HG03565 (cell line): ENCODE results near the gene FBXO34.
A peak's percentile ranks its signal among the peaks of the same experiment; 100 is the strongest.
"Not testable (repeated sequence)": the region's sequence is repeated elsewhere in the genome, so short reads cannot be mapped to it uniquely, and the experiment has no call there.

Source experiments
- ATAC-seq: cut with Tn5 transposase; IDR thresholded peaks from one replicate; pipeline ENCODE4 v1.9.1; 2021; ENCODE audit warnings: mild to moderate bottlenecking, moderate library complexity; ENCODE audit not compliant: unreplicated experiment

The FBXO34 gene

DNA sequence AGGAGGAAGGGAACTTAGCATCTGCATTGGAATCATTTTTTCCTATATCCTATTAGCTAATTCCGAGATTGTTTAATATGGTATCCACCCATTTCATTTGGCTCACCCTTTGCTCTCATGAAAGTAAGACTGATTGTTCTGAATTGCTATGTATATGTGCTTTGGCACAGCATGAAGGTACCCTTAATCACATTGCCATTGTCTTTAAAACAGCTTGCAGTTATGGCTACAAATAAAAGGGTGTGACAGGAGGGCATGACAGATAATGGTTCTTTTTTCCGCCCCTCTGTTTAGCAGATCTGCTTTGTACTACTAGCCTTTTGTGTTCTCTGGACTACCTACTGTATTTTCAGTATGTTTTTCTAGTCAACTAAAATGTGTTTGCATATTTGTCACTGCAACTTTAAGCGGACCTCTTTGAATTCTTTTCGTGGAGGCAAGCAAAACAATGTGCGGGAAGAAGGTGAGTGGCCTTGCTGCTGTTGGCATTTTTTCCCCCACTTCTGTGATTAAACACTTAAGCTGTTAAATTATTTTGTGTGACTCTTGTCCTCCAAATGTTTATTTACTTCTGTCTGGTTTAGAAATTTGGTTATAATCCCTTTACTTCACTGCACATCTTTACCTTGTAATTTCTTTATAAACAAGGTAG is 35.8 kb downstream of the FBXO34 start:
- no peak for ATAC-seq

DNA sequence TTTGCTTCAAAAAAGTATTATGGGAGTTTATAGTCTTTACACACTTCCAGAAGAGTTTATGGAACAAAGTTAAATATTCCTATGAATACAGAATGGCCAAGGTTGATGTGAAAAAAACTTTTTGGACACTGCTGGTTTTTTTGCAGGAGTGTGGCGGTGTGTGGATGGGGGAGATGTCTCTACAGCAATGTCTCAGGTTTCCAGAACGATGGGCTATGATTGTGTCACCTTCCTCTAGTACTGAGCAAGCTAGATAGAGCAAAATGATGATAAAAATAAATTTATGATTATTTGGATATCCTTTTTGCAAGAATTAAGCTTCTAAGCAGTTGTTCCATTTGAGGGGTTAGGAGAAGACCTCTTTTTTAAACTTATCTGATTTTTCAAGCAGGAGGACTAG is 37.9 kb downstream of the FBXO34 start:
- no peak for ATAC-seq

DNA sequence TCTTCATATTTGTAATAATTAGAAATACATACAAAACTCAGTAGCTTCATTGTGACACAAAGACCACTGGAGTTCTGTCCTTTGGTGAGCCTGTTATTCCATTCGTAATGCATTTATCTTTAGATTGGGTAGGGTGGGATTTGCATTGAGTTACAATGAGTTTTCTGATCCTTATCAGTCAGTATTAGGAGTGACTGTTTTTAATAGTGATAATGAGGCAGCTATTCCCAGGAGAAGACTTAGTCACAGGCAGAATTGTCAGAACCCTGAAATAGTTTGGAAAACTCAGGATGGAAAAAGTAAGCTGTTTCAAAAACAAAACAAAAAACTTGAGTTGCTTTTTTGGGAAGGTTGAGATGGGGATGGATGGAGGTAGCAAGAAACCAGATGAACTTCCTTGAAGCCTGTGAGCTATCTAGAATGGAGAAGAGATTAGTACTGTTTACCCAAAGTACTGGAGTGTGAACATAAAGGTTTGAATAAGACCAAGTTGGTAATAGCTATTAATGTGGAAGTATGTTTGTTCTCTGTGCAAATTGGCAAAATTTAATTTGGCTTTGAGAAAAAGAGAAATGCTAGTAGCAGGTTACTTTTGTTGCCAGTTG is 38.6 kb downstream of the FBXO34 start:
- no peak for ATAC-seq

DNA sequence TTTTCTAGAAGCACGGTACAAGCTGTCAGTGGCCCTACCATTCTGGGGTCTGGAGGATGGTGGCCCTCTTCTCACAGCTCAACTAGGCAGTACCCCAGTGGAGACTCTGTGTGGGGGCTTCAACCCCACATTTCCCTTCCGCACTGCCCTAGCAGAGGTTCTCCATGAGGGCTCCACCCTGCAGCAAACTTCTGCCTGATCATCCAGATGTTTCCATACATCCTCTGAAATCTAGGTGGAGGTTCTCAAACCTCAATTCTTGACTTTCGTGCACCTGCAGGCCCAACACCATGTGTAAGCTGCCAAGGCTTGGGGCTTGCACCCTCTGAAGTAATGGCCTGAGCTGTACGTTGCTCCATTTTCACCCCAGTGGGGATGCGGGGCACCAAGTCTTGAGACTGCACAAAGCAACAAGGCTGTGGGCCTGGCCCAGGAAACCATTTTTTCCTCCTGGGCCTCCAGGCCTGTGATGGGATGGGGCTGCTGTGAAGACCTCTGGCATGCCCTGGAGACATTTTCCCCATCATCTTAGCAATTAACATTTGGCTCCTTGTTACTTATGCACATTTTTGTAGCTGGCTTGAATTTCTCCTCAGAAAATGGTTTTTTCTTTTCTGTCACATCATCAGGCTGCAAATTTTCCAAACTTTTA is 41.3 kb downstream of the FBXO34 start:
- ATAC-seq: not testable (repeated sequence)

DNA sequence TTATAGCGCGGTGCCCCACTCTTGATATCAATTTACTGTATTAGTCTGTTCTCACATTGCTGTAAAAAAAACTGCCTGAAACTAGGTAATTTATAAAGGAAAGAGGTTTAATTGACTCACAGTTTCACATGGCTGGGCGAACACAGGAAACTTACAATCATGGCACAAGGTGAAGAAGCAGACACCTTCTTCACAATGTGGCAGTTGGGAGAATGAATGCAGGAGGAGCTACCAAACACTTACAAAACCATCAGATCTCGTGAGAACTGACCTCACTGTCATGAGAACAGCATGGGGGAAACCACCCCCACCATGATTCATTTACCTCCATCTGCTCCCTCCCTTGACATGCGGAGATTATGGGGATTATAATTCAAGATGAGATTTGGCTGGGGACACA is 42.3 kb downstream of the FBXO34 start:
- no peak for ATAC-seq

DNA sequence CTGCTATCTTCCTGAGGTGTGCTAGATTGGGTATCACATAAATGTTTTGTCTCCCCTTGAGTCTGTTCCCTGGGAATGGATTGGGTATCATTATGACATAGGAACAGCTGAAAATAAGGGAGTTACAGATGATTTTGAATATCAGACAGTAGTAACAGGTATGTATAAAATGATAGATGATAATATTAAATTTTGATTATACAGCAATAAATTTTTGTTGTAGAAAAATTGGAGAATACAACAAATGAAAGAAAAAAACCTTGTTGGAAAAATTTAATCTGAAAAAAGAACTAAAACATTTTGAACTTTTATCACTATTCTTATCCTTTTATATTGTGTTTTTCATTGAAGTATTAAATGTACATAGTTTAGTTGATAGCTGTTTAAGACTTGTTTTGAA is 43.2 kb downstream of the FBXO34 start:
- ATAC-seq: no peak

DNA sequence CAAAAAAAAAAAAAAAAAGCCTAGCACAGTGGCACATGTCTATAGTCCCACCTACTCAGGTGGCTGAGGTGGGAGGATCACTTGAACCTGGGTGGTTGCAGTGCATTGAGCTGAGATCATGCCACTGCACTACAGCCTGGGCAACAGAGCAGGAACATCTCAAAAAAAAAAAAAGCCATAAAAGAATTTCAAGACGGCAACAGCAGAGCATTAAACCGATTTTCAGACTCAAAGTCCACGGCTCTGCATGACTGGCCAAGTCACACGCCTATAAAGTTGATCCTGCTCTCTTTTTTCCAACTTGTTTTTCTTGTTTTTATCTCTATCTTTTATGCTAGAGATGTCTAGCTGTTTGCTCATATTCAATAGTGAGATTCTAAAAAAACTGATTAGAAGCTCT is 45.3 kb downstream of the FBXO34 start:
- no peak for ATAC-seq

DNA sequence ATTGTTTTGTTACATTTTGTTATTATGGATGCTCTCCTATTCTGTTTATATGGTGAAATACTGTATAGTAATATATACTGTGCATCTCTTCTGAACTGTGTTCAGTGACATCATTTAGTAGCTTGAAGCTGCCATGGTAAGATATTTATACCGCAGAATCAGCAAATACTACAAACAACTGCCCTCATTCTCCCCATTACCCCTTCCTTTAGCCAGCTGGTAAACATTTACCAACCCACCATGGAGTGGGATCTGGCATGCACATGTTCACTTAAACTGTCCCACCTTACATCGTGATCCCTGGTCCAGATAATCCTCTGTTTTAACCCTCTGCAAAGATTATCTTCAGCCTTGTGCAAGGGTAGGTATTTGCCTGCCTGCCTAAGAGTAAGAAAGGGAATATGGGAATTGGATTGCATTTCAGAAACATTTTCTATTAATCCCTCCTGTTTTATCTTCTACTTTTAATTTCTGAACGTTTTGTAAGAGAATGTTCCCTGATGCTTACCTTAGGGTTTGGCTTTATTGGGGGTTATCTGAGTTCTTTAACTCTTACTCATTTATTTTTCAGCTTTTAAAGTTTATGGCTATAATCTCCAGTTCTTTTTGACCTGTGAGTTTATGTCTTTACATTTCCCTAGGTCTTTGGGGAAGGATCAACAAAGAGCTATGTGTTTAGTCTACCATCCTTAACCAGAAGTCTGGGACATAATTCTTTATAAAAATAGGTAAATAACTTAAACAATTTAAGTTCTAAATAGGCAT is 46.5 kb downstream of the FBXO34 start:
- ATAC-seq: no peak

DNA sequence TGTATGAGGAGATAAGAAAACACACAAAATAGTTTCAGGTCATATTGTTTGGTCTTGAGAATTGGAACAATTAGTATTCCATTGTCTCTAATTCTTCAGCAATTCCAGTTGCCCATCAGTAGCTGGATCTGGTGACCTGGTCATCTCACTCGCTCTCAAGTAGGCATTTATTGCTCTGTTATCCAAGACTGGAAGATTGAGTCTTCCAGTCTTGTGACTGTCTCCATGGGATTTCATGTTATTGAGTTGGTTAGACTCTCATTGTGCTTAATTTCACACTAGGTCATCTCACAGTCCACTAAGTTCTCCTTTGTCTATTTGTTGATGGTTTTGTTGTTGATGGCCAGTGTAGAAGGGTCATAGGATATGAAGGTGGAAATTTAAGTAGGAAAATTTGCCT is 47.5 kb downstream of the FBXO34 start:
- ATAC-seq: no peak

DNA sequence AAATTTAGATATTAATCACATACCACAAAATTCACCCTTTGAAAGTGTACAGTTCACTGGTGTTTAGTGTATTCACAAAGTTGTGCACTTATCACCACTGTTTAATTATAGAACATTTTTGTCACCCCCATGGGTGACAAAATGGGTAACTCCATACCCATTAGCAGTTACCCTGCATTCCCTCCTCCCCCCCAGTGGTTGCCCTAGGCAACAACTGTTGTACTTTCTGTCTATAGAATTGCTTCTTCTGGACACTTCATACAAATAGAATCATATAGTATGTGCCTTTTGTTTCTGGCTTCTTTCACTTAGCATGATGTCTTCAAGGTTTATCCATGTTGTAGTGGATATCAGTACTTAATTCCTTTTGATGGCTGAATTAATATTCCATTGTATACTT is 52.7 kb downstream of the FBXO34 start:
- ATAC-seq: no peak

DNA sequence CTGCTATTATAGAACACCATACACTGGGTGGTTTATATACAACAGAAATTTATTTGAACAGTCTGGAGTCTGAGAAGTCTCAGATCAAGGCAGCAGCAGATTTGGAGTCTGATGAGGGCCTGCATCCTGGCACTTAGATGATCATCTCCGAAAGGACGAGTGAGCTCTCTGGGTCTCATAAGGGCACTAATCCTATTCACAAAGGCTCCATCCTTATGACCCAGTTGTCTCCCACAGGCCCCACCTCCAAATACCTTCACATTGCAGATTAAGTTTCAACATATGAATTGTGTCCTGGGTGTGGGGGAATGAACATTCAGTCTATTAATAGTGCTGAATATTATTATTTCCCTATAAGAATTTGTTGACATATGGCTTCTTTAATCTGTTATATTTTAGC is 53.6 kb downstream of the FBXO34 start:
- no peak for ATAC-seq

DNA sequence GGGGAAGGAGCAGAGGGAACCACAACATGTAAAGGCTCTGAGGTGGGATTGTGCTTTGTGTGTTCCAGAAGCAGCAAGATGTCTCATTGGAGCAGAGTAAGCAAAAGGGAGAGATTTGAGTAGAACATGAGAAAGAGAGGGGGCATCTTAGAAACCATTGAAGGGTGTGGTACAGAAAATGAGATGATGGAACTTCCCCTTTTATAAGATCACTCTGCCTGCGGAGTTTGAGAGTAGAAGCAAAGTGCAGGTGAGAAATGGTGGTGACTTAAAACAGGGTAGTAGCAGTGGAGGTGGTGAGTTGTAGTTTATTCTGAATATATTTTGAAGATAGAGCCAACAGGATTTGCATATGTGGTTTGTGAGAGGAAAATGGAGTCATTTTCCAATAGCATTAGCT is 56.0 kb downstream of the FBXO34 start:
- ATAC-seq: peak; percentile 78

DNA sequence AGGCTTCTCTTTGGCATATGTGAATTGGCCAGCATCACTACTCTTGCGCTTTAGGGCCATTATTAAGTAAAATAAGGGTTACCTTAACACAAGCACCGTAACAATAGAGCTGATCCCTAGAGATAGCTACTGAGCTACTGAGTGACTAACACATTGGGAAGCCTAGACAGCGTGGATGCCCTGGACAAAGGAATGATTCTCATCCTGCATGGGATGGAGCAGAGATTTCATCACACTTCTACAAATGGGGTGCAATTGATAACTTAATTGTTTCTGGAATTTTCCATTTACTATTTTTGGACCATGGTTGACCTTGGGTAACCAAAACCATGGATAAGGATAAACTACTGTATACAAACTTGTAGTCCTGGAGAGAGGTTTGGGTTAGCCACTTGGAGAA is 57.1 kb downstream of the FBXO34 start:
- ATAC-seq: no peak

DNA sequence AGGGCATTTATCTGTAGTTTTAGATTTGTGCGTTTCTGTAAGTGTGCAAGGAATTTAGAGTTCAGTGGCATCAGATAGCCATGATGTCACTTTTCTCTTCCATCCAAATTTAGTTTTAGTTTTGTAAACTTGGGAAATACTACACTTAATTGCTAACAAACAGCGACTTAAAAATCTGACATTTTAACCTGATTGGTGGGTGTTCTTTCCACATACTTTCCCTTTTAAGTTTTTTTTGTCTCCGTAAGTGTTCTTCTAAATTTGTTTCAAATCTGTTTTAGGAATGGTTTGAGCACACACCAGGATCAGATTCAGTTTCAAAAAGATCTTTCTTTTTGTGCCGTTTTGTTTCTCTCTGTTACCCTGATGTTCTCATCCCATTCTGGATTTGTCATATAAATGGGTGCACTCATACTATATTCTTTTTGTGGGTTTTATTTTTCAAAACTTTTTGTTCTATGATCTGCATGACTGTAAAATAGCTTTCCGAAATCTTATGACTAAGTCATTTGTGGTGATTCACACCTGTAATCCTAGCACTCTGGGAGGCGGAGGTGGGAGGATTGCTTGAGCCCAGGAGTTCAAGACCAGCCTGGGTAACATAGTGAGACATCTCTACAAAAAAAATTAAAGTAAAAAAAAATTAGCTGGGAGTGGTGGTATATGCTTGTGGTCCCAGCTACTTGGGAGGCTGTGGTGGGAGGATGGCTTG is 58.9 kb downstream of the FBXO34 start:
- no peak for ATAC-seq

DNA sequence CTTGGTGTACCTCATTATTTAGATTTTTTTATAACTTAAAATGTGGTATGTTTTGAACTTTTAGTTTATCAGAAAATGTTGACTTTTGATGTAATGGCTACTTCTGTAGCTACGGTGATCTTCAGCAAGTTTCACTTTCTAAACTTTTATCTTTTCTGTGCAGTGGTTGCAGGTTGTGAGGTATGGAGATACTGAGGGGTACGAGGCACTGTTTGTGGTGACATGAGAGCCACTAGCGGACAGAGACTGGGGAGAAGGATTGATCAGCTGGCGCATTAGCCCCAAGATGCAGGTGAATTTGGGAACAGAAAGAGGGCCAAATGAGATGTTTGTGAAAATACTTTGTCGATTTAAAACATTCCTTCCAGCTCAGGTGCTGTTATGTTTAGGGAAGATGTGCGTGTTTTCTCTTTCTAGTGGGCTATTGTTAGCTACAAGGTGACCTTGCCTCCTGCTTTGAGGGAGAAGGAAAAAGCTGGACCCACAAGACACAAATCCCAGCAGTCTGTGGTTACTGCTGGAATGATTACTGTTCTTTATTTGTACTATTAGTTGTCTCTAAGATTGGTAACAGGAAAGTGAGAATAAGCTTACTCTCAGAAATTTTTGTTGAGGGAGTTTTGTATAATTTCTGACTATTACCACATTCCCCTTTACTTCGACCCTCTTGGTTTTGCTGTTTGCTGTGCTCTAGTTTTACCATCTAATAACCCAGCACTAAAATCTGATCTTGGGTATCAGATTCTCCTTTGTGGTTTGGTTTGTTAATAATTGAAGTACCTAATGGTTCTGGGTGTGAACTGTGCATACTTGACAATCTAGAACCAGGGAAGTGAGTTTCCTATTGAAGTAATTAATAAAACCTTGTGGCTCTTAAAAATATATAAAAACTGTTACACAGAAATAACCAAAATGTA is 61.7 kb downstream of the FBXO34 start:
- ATAC-seq: no peak

DNA sequence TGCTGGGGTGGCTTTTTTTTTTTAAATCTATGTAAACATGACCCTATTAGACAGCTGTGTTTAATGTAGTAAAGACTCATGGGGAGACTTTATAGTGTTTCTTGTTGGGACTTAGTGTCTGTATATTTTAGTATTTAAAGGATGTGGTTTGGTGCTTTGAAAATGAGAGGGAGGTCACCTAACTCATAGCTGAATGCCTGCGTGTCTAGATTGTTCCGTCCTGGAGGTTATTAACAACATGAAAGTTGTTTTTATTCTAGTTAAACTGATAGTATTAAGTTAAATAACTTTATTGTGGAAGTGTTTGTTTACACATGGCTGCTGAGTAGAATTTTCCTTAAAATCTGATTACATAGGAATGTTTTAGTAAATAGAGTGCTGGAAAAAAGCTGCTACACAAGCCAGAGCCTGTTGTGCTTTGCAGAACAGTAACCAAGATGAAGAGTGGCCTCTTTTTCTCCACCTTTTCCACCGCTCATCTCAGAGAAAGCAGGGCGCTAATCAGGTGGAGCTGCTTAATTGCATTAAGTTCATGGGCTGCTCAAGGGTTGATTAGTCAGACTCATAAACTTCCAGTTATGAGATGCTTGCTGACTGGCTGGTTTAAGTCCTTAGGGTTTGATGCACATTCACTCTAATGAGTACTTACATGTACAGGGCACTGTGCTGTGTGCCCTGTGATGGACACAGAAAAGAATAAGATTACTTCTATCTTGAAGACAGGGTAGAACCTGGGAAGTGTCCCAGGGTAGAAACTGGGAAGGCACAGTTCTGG is 62.7 kb downstream of the FBXO34 start:
- ATAC-seq: peak; percentile 53

DNA sequence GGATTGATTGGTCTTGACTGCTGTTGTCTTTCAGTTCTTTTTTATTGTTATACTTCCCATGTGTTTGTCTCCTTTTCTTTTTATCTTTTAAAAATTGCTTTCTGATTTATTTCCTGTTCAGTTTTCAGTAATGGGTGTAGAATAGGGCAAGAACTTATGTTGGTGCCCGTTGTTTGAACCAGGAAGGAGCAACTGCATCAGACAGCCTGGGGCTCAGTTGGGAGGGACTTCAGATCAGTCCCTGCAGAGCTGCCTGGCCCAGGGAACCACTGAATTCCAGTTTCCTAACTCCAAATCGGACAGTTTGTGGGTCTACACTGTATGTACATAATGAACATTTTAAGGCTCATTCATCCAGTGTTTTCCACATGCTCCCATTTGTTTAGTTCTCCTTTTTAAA is 64.9 kb downstream of the FBXO34 start:
- ATAC-seq: no peak

DNA sequence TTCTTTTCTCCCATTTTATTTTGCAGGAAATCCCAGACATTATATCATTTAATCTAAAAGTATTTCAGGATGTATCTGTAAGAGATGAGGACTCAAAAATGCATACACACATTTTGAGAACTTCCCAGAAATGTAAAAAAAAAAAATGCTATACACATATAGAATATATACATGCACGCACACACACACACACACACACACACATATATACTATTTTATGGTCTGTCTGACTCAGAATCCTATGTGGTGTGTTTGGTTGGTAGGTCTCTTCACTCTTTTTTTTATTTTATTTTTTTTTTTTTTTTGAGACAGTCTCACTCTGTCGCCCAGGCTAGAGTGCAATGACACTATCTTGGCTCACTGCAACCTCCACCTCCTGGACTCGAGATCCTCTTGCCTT is 65.5 kb downstream of the FBXO34 start:
- ATAC-seq: no peak

DNA sequence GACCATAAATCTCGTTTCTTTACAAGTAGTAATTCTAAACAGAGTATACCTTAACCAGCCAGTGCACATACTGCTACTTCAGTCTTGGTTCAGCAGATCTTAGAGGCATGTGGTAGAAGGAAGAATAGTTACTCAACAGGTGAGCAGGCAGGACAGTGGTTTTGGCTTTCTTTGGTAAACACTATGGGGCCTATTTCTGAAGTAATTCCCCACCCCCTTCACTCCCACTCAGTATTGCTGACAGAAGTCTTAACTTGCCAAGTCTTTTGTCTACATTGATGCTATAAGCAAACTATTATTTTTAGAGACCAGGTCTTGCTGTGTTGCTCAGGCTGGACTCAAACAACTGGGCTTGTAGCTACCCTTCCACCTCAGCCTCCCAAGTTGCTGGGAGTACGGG is 68.5 kb downstream of the FBXO34 start:
- peak; percentile 74 for ATAC-seq
